ENCODE measurements around the gene STX8. TPM values are rescaled to one million over a fixed set of nuclear protein-coding genes. Genes with fewer than 3 reads are reported as not detected.

Gene STX8
- total RNA-seq, 4 donors from 2014 or later, result 22.0 to 67.3 (median 46.5) TPM

DNA sequence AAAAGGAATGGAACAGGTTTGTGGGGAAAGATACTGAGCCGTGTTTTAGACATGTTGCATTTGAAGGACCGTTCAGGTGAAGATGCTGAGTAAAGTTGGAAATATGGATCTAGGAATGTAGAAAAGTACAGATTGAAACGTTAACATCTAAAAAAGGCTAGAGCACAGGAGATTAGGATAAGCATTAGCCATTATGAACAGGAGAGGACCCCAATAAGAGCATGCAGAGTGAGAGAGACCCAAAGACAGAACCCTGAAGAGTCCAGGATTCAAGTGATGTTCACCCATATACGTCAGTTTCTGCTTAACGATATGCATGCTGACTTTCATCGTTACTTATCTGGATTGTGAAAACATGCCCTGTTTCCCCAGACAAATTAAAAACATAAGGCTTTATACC is 140.5 kb downstream of the STX8 start:
- Histone ChIP-seq H3K27ac (no peak overlapping the region), H3K9me3 (no peaks in the 10 kb centered on the region), H3K27me3 (no peaks in the 10 kb centered on the region), H3K4me3 (no peak overlapping the region), H3K4me1 (no peaks in the 10 kb centered on the region), H3K36me3 (no peaks in the 10 kb centered on the region)
- no peak for DNase-seq
- intact Hi-C loops (cut with DNase I; ENCODE audit: low total_unique reads), result no loop called here
- no peak for TF ChIP-seq POLR2A (IDR thresholded peaks at IDR 0.05)
- TF ChIP-seq, protein P1, sequence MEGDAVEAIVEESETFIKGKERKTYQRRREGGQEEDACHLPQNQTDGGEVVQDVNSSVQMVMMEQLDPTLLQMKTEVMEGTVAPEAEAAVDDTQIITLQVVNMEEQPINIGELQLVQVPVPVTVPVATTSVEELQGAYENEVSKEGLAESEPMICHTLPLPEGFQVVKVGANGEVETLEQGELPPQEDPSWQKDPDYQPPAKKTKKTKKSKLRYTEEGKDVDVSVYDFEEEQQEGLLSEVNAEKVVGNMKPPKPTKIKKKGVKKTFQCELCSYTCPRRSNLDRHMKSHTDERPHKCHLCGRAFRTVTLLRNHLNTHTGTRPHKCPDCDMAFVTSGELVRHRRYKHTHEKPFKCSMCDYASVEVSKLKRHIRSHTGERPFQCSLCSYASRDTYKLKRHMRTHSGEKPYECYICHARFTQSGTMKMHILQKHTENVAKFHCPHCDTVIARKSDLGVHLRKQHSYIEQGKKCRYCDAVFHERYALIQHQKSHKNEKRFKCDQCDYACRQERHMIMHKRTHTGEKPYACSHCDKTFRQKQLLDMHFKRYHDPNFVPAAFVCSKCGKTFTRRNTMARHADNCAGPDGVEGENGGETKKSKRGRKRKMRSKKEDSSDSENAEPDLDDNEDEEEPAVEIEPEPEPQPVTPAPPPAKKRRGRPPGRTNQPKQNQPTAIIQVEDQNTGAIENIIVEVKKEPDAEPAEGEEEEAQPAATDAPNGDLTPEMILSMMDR (IDR thresholded peaks at IDR 0.05), result no peak

DNA sequence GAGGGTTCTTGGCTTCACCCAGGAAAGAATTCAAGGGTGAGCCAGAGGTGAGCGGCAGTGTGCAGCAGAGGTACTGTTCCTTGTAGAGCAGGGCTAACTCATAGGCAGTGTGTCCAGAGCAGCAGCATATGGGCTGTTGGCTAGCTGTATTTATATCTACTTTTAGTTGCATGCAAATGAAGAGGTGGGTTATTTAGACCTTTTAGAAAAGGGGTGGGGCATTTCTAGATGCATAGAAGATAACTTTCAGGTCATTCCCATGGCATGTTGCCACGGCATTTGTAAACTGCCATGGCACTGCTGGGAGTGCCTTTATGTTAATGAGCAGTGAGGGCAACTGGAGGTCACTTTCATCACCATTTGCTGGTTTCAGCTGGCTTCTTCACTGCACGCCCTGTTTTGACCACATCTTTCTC is 141.0 kb downstream of the STX8 start:
- H3K4me1 ChIP-seq, result no peaks in the 10 kb centered on the region
- H3K27me3 ChIP-seq, result no peaks in the 10 kb centered on the region
- H3K27ac ChIP-seq, result peak overlapping the region in 1 of 2 donors; percentile 81
- H3K9me3 ChIP-seq, result no peaks in the 10 kb centered on the region
- H3K4me3 ChIP-seq, result no peak overlapping the region
- no peaks in the 10 kb centered on the region for H3K36me3 ChIP-seq
- no peak for TF ChIP-seq POLR2A (IDR thresholded peaks at IDR 0.05)
- TF ChIP-seq, protein P1 (IDR thresholded peaks at IDR 0.05), result no peak
- no peak for DNase-seq
- intact Hi-C loops (cut with DNase I; ENCODE audit: low total_unique reads), result no loop called here

- Histone ChIP-seq H3K4me1 (no peaks in the 10 kb centered on the region), H3K36me3 (no peaks in the 10 kb centered on the region), H3K27me3 (no peaks in the 10 kb centered on the region), H3K27ac (peak overlapping the region; percentile 58 to 81), H3K4me3 (no peak overlapping the region), H3K9me3 (no peaks in the 10 kb centered on the region)
- DNase-seq, result no peak
- intact Hi-C loops (cut with DNase I; ENCODE audit: low total_unique reads), result no loop called here
- TF ChIP-seq, protein P1 (IDR thresholded peaks at IDR 0.05), result no peak
- TF ChIP-seq POLR2A (IDR thresholded peaks at IDR 0.05), result no peak
These were observed 142.6 kb downstream of the STX8 start for GRCh38 chr17:9432934-9433421.

DNA sequence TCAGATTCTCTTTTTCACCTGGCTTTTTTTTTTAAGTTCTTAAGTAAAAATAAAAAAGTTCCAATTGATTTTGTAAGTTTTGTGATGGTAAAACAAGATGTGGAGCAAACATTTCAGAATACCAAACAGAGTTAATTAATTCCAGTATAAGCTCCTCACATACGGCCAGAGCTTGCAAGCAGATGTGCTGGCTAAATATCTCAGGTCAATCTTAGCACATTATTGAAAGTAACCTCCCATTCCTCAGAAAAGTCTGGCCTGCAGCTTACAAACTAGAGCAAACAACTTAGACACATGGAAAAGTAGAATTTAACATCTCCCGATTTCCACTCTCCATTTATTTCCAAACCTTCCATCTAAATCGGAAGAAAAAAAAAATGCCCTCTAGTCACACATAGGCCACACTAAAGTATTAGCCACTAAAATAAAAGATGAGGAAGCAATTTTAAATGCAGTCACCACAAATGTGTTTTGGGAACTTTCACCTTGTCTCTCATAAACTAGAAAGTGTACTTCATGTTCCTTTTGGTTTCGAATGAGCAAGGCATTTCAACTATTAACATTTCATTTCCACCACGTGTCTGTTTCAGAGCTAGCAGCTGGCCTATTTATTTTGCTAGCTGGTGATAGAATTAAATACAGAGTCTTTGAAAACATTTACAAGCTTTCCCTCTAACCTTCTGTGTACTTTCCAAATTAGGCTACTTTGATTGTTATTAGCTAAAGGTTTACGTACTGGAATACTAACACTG is 143.3 kb downstream of the STX8 start:
- intact Hi-C loops (cut with DNase I; ENCODE audit: low total_unique reads), result no loop called here
- no peaks in the 10 kb centered on the region for H3K9me3 ChIP-seq
- H3K27ac ChIP-seq, result peak overlapping the region; percentile 58 to 81
- no peak overlapping the region for H3K4me3 ChIP-seq
- H3K27me3 ChIP-seq, result no peaks in the 10 kb centered on the region
- no peaks in the 10 kb centered on the region for H3K4me1 ChIP-seq
- no peak for DNase-seq
- H3K36me3 ChIP-seq, result no peaks in the 10 kb centered on the region
- no peak for TF ChIP-seq POLR2A (IDR thresholded peaks at IDR 0.05)
- TF ChIP-seq, protein P1 (IDR thresholded peaks at IDR 0.05), result no peak

DNA sequence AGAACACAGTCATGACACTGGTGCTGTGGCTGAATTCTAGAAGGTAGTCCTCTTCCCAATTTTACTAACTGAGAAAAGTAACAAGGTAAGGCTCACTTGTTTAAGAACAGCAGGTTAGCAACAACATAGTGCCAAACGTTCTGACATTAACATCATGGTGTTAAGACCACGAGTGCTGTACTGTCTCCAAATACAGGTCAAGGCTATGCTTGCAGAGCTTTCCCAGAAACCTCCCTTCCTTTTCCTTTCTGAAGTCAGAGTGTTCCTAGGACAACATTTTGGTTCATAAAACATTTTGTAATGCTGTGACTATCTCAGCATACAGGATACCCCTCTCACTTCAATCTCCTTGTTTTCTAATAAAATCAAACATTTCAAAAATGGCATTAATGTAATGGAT is 144.0 kb downstream of the STX8 start:
- DNase-seq, result peak in 1 of 2 donors; percentile 24
- H3K4me1 ChIP-seq, result no peaks in the 10 kb centered on the region

More for the DNA sequence above, 144.0 kb downstream of the STX8 start:
- no peaks in the 10 kb centered on the region for H3K27me3 ChIP-seq
- intact Hi-C loops (cut with DNase I; ENCODE audit: low total_unique reads), result no loop called here
- H3K4me3 ChIP-seq, result no peak overlapping the region
- TF ChIP-seq, protein P1 (IDR thresholded peaks at IDR 0.05), result no peak
- TF ChIP-seq POLR2A (IDR thresholded peaks at IDR 0.05), result no peak
- peak overlapping the region; percentile 58 to 81 for H3K27ac ChIP-seq
- H3K9me3 ChIP-seq, result no peaks in the 10 kb centered on the region
- no peaks in the 10 kb centered on the region for H3K36me3 ChIP-seq
